HG03045 (cell line): ENCODE data around the gene RBM6.
"Not testable (repeated sequence)": the region's sequence is repeated elsewhere in the genome, so short reads cannot be mapped to it uniquely, and the experiment has no call there.

Source experiments
- ATAC-seq: cut with Tn5 transposase; IDR thresholded peaks from one replicate; pipeline ENCODE4 v1.9.1; 2021; ENCODE audit warnings: mild to moderate bottlenecking, moderate library complexity; ENCODE audit not compliant: unreplicated experiment

Gene RBM6

DNA sequence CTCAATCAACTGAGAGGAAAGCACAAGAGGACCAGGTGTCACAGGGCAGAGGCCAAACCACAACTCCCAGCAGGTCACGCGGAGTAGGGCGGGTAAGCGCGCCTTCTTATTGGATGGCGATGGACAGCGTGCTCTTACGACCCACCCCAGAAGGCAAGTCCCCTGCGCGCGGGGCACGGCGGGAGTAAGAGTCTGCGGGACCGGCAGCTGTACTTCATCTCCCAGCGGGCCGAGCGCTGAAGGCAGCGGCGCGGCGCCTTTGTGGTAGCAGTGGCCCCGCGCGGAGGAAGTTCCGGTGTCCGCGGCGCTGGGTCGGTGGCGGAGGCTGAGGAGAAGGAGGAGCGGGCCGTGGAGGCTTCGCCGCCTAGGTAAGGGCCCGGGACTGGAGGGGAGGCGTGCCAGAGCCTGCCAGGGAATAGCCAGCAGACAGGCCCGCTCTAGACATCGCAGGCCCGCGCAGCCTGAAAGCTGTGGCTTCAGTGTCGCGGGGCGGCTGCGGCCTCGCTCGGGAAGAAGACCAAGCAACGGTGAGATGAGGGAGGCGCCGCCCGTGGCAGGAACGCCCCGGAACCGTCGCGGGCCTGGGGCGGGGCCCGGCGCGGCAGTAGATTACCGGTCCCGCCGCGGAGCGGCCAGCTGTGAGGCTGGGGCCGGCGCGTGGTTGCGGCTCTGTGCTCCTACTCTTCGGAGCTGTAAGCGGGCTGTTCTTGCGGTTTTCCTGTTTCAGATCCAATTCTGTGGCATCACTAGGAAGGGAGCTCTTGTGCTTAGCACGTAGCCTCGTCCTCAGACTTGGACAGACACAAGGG is at the start of gene RBM6:
Gene RBM6, plus strand, starts transcription at position 293 of the 809 bp plus-strand sequence. CDS start 22,492 bp downstream, outside the sequence.
- ATAC-seq: peak; percentile 94

DNA sequence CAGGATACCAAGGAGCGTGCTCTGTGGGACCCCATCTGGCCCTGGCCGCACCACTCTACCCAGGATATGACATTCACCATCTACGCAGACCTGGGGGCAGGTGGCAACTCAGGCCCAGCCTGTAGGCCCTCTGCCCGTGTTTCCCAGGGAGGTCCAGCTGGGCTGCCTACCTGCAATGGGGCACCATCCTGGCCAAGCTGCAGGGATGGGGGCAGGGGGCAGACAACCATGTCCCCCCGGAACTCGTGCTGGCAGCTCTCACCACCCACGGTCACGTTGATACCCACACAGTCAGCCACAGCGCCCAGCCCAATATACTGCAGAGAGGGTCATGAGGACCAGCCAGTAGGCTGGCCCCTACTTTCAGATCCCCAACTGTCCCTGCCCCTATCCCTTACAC is 44.2 kb upstream of the RBM6 start:
- no peak for ATAC-seq

- no peak for ATAC-seq
Observed at GRCh38 chr3:49896345-49896744, 43.6 kb upstream of the RBM6 start.

DNA sequence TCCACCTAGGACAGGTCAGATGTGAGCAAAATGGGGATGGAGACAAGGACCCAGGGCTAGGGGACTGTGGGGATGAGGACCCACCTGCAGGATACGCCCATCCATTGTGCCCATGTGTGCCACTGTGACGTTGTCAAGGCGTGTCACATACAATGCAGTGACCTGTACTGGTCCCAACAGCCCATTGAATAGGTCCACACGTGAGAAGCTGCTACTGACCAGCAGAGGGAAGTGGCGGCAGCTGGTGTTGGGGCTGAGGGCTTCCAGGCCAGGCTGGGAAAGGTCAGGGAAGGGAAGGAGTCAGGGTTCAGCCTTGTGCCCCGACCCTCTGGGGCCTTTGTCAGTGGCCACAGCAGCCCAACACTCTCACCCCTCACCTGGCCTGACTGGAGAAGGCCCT is 41.0 kb upstream of the RBM6 start:
- ATAC-seq: no peak

DNA sequence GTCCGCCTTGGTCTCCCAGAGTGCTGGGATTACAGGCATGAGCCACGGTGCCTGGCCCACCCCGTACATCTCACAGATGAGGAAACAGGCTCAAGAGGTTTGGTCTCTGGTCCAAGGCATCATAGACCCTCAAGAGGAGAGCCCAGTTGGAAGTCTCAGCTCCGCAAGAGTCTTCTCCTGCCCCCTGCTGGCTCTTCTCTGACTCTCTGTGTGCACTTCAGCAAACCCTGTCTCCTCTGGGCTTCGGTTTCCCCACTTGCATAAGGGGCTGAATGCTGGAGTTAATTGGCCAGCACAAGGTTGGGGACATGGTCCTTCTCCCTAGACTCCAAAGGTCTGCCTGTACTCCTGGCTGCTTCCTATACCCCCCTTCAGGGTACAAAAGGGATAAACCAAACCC is 40.1 kb upstream of the RBM6 start:
- no peak for ATAC-seq

DNA sequence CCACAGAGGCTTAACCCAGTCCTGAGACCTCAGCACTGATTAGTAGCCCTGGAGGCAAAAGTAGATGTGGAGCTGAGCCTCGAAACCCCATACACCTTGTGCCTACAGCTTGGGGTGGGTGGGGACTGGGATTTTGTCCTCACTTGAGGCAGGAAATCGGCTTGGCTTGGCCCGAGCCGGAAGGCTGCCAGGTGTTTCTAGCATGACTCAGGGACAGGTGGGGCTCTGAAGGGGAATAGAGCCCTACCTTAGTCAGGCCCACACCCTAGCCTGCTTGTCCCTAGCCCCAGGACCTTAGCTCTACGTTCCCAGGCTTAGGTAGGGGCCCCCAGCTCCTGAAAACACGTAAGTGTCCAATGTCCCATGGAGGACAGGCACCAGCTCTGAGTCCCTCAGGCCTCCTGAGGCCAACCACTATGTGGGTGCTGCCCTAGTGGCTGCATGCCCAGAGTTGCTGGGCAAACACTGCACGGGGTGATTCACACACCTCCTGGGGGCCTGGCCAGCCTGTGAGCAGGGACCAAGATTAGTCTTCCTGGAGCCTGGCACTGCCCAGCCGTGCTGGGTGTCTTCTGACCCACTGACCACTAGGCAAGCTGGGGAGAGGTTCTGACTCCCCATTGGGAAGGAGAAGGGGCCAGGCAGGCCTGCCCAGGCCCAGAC is 39.3 kb upstream of the RBM6 start:
- ATAC-seq: no peak

DNA sequence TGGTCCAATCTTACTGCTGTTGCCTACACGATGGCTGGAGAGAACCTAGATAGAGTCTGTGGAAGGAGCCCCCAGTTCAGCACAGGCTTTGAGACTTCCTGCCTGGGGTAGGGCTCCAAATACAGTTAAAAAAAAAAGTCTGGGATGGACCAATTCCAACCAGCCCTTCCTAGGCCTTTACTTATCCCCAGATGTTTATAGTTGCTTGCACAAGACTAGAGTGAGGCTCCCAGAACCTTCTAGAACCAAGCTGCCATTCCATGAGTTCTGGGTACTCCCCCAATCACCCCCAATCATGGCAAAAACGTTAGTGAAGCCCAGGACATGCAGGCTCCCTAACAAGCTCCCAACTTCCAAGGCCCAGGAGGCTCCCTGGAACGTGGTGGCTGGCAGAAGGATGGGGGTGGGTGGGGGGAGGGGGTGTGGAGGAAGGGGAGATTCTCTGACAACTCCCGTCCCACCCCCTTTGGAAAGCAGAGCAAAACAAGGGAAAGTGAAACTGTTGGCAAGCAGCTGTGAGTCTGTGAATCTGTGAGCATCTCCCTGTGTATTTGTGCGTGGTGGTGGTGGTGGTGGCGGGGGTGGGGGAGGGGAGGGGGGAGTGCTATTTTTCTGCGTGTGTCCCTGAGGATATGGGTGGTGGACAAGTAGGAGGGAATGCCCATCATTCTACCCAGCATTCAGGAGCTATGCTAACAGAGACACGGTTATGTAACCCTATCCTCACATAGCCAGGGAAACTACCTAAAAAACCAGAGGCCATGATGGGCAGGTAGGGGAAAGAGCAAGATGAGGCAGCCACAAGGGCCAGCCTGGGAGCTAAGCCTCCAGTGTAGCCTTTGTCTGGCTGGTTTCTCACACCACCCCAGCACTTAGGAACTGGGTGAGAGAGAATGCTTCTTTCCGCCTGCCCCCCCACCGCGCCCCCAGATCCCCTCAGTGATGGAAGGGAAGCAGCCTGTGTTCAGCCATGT is 38.3 kb upstream of the RBM6 start:
- ATAC-seq: no peak

DNA sequence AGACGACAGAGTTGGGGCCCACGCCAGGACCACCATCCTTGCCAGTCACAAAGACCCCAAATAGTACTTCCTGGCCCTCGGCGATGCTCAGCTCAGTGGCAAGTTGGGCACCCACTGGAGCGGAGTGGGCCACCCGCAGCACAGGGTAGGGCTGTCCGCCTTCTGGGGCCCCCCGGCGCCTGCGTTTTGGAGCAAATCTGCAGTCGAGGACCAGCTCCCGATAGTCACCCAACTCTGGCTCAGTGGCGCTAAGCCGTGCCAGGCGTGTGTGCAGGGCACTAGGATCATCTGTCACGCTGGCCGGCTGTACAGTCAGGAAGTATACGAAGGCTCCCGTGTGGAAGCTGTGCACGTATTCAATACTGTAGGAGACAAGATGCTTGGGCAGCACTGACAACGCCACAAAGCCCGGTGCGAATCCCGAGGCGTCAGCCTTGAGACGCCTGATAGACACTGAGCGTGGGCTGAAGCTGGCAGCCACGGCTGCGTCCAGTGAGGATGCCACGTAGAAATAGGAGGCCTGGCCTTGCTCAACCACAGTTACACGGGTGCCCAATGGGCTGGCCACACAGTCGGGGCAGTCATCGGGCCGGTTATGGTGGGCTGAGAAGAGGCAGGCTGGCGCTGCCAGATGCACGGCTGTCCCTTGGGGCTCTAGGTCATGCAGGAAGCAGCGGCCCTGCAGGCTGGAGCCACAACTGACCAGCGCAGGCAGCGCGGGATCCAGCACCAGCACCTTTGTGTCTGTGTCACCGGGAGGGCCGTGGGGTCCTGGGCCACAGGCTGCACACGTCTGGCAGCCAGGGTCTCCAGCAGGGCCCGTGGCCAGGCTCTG is 37.2 kb upstream of the RBM6 start:
- no peak for ATAC-seq

GRCh38 chr3:49903451-49904424 is 36.2 kb upstream of the RBM6 start, which contains the start of gene MST1R:
MST1R (minus strand) TSS chr3:49903873; CDS start chr3:49903609, 264 bp downstream.
- peak; percentile 62 for ATAC-seq

DNA sequence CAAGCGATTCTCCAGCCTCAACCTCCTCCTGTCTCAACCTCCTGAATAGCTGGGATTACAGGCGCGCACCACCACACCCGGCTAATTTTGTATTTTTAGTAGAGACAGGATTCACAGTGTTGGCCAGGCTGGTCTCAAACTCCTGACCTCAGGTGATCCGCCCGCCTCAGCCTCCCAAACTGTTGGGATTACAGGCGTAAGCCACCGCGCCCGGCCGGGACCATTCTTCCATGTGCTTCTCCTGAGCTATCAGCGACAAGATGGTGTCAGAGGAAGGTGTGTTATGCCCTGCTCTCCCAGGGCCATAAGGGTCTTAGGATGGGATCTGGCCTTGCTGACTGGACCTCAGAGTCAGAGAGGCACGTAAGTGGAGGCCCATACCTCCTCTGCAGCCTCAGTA is 35.5 kb upstream of the RBM6 start:
- ATAC-seq: not testable (repeated sequence)

DNA sequence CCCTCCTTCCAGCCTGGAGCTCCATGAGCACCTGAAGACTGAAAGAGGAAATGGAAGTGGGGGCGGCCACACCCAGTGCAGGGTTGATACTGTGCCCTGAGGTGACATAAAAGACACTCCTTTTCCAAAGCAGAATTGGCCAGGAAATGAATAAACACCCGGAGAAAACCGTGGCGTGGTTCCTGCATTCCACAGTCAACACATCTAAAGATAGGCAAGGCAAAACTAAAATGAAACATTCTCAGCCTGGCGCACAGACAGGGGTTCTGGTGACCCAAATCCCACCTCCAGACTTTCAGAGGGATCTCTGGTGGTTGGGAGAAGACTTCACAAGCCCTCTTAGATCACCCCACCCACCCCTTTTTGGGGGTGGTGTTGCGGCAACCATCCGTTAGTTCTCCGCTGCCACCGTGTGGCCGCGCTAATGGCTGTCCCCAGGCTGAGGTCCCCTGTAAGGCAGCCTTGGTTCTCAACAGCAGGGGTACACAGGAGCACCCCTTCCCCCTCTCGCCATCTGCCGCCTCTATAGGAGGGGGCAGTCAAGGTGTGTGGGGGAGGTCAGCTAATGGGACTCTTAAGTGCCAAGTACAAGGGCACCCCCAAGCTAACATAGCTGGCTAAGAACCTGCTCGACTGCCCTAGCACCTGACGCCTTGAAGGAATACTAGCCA is 33.7 kb upstream of the RBM6 start:
- ATAC-seq: no peak

DNA sequence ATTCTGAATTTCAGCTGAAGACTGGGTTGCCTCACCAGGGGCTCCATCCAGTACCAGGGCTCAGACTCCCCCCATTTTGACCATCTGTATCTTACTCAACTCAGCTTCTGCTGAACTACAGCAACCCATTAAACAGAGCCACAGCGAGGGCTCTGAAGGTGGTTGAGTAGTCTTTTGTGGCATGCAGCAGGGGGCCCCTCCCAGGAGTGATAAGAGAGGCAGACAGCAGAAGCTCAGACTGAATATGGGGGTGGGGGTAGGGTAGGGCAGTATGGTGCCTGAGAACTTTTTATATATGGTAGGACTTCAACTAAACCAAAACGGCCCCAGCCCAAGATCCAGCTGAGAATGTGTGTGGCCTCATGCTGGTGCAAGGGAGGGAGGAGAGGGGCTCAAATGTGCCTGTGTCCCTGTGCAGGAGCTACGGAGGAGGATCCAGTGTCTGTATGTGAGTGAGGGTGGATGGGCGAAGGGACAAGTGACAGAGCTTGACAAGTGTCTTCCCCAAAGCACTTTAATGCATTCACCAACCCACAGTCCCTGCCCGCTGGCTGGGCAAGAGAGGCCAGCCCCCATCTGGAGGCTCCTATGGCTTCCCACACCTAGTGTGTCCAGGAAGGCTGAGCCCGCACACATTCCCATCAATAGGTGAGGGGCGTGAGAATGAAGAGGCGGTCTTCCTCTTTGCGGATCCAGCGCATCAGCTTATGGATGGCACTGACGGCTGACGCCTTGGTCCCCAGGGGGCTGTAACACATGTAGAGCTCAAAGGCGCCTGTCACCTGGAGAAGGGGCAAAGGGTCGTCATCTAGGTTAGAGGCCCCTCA is 31.4 kb upstream of the RBM6 start:
- no peak for ATAC-seq

DNA sequence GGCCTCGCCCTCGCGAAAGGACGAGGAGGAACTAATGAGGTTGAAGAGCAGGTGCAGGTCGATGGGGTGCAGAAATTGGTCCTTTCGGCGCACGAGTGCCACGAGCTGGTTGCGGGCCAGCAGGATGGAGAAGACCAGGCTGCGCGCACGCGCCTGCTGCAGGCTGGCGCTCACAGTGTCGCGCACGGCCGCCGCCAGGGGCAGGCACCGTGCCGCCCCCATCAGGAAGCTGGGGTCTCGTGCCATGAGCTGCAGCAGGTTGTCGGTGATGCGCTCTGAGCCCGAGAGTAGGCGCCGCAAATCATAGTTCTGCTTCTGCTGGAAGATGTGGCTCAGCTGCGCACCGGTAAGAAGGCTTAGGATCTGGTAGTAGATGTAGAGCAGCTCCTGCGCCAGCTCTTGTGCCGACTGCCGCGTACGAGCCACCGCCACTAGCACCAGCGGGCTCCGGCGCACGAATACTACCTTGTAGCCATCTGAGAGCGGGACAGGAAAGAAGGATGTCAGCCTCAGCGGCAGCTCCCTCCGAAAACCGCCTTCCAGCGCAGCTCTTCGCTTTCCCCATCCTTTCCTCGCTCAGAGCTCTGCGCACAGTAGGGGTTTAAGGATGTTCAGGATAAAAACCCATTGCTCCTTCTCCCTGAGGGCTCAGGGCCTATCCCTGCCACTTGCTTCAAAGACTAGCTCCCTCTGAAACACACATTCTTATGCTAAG is 29.4 kb upstream of the RBM6 start:
- no peak for ATAC-seq

DNA sequence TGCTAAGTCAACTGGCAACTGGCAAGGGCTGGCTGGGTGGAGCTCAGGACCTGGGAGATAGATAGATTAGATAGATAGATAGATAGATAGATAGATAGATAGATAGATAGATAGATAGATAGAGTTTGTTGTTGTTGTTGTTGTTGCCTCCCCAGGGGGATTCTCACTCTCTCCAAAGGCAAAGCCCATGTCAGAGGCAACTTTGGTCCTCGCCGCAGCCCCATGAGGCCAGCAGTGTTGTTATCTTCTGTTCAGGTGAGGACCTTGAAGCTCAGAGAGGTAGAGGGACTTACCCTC is 28.9 kb upstream of the RBM6 start:
- ATAC-seq: no peak

DNA sequence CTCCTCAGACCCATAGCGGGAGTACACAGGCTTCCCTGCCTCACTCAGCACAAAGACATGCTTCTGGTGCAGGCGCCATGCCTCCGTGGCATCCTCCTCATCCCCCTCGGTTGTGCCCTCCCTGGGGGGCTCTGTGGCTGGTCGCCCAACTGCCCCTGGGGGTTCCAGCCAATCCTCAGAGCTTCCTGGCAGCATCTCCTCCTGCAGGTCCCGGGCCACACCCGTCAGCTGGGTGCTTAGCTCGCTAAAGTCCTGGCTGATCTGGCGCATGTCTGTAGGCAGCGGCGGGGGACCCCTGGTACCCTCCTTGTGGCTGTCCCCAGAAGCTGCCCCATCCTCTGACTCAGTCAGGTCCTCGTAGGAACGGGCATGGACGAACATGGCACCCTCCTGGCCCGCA is 28.3 kb upstream of the RBM6 start:
- no peak for ATAC-seq

- no peak for ATAC-seq
Observed at GRCh38 chr3:49912881-49913281, 27.1 kb upstream of the RBM6 start.

DNA sequence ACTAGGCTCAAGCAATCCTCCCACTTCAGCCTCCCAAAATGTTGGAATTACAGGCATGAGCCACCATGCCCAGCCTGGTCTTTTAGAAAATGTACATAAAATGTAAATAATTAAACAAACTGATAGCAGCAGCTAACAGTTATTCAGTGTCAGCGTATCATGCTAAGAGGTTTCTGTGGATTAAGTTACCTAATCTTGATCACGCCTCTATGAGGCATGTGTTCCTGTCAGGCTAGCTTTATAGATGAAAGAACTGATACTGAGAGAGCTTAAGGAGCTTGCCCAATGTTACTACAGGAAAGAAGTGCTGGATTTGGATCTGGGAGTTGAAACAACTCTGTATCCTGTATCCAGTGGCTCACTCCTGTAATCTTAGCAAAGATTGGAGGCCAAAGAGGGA is 25.0 kb upstream of the RBM6 start:
- ATAC-seq: no peak
